PC-9 (cell line): ENCODE measurements around the gene CBLL1. TPM values are rescaled to one million over a fixed set of nuclear protein-coding genes. Genes with fewer than 3 reads are reported as not detected.

Experiments used
- BruUV-seq: library from RNA; stranded (reverse); fragments of 400-500 nt; replicated peaks from 2 replicates; lab custom pipeline; 2021; lab: Mats Ljungman, UMichigan
- CTCF ChIA-PET: fragments of 300-600 bp; sonication (Branson Sonifier 250); formaldehyde crosslinking; loops from one replicate; lab custom pipeline; 2022; ENCODE audit warnings: antibody characterized with exemption; lab: Charles Lee
- POLR2A ChIA-PET: fragments of 300-600 bp; sonication (Branson Sonifier 250); formaldehyde crosslinking; loops from one replicate; lab custom pipeline; 2022; ENCODE audit warnings: antibody characterized with exemption; ENCODE audit not compliant: unreplicated experiment; lab: Charles Lee
- DNase-seq, 2 experiments: peaks; one replicate each; pipeline versions ENCODE4 v3.0.0 to v3.0.0-alpha.2; 2015 to 2022; ENCODE audit warnings: mixed read lengths in 1 of 2
- H2AFZ ChIP-seq: fragments of 200-600 bp; sonication (generic); 2 replicates; pipeline ENCODE4 v1.8.1; 2017; ENCODE audit warnings: antibody characterized with exemption
- H3F3A ChIP-seq: fragments of 200-600 bp; sonication (generic); 2 replicates; pipeline ENCODE4 v1.8.1; 2017; ENCODE audit warnings: antibody characterized with exemption, mild to moderate bottlenecking, low read depth; ENCODE audit not compliant: insufficient read depth
- H3K27ac ChIP-seq: fragments of 200-600 bp; sonication (generic); 2 replicates; pipeline ENCODE4 v1.6.1; 2016; ENCODE audit warnings: mixed run types
- H3K27me3 ChIP-seq: fragments of 200-600 bp; sonication (generic); 2 replicates; pipeline ENCODE4 v1.6.1; 2016; ENCODE audit warnings: low read depth, mixed run types; ENCODE audit not compliant: insufficient read depth
- H3K36me3 ChIP-seq: fragments of 200-600 bp; sonication (generic); 2 replicates; pipeline ENCODE4 v1.6.1; 2016; ENCODE audit warnings: low read depth, mixed run types
- H3K4me1 ChIP-seq: fragments of 200-600 bp; sonication (generic); replicated peaks from 2 replicates; pipeline ENCODE4 v1.6.1; 2016; ENCODE audit warnings: mixed run types; ENCODE audit not compliant: insufficient read depth
- H3K4me2 ChIP-seq: fragments of 200-600 bp; sonication (generic); 2 replicates; pipeline ENCODE4 v1.6.1; 2017; ENCODE audit warnings: mixed run types
- H3K4me3 ChIP-seq: fragments of 200-600 bp; sonication (generic); 2 replicates; pipeline ENCODE4 v1.6.1; 2016; ENCODE audit warnings: mixed run types
- H3K79me2 ChIP-seq: fragments of 200-600 bp; sonication (generic); 2 replicates; pipeline ENCODE4 v1.6.1; 2017; ENCODE audit warnings: low read depth, mixed run types
- H3K9me2 ChIP-seq: fragments of 200-600 bp; sonication (generic); 2 replicates; pipeline ENCODE4 v1.8.1; 2017; ENCODE audit warnings: mild to moderate bottlenecking; ENCODE audit not compliant: insufficient read depth
- H3K9me3 ChIP-seq: fragments of 200-600 bp; sonication (generic); 2 replicates; pipeline ENCODE4 v1.8.1; 2016; ENCODE audit warnings: low read depth; ENCODE audit not compliant: insufficient read depth
- H4K20me1 ChIP-seq: fragments of 200-600 bp; sonication (generic); 2 replicates; pipeline ENCODE4 v1.8.1; 2017; ENCODE audit not compliant: insufficient read depth
- CTCF ChIP-seq: fragments of 200-600 bp; sonication (generic); conservative IDR thresholded peaks from 2 replicates; pipeline ENCODE4 v1.6.1; 2017; ENCODE audit warnings: mixed run types, antibody characterized with exemption, mild to moderate bottlenecking, moderate library complexity
- EZH2 ChIP-seq: fragments of 200-600 bp; sonication (generic); IDR thresholded peaks from 2 replicates; pipeline ENCODE4 v1.8.0; 2017; ENCODE audit warnings: antibody characterized with exemption, low read depth
- intact Hi-C: fragments of 100-400 bp; cut with micrococcal nuclease; formaldehyde crosslinking; loops from one replicate; pipeline ENCODE4 v1.10.0; 2022; ENCODE audit not compliant: unreplicated experiment
- total RNA-seq: library from RNA; stranded (reverse); gene quantifications from 2 replicates; pipeline ENCODE4 v1.2.3, GENCODE V29; 2021

CBLL1 gene
- total RNA-seq, 1 experiment from 2014 or later = 31.3 TPM

GRCh38 chr7:107785926-107786325 is 42.0 kb downstream of the CBLL1 start:
- no peak overlapping the region for H3K27ac ChIP-seq
- H4K20me1 ChIP-seq = no peaks in the 10 kb centered on the region
- BruUV-seq = no TSS peak
- no peak overlapping the region for H3K4me3 ChIP-seq
- no peak overlapping the region for H2AFZ ChIP-seq
- TF ChIP-seq EZH2 (no peak), CTCF (no peak)
- 0 out of 2 replicates have a peak, but pooled peaks cover 4% of the 10 kb centered on the region for H3K9me2 ChIP-seq
- no peaks in the 10 kb centered on the region for H3K4me1 ChIP-seq
- DNase-seq = no peak
- CTCF ChIA-PET = no interaction called here
- POLR2A ChIA-PET = no interaction called here
- no peaks in the 10 kb centered on the region for H3K27me3 ChIP-seq
- no peaks in the 10 kb centered on the region for H3K79me2 ChIP-seq
- no peaks in the 10 kb centered on the region for H3K36me3 ChIP-seq
- intact Hi-C loops = no loop called here
- no peaks in the 10 kb centered on the region for H3F3A ChIP-seq
- no peak overlapping the region for H3K4me2 ChIP-seq
- H3K9me3 ChIP-seq = no peaks in the 10 kb centered on the region

GRCh38 chr7:107788216-107788615 is 44.3 kb downstream of the CBLL1 start:
- ChIA-PET POLR2A (no interaction called here), CTCF (no interaction called here)
- Histone ChIP-seq H3K4me1 (no peaks in the 10 kb centered on the region), H3K27me3 (no peaks in the 10 kb centered on the region), H3K9me3 (no peaks in the 10 kb centered on the region), H3K36me3 (no peaks in the 10 kb centered on the region), H3K9me2 (0 out of 2 replicates have a peak, but pooled peaks cover 4% of the 10 kb centered on the region), H4K20me1 (no peaks in the 10 kb centered on the region), H3K4me2 (no peak overlapping the region), H3K4me3 (no peak overlapping the region), H3K27ac (no peak overlapping the region), H2AFZ (no peak overlapping the region), H3K79me2 (no peaks in the 10 kb centered on the region), H3F3A (no peaks in the 10 kb centered on the region)
- TF ChIP-seq EZH2 (no peak), CTCF (no peak)
- intact Hi-C loops = no loop called here
- no peak for DNase-seq
- no TSS peak for BruUV-seq

DNA sequence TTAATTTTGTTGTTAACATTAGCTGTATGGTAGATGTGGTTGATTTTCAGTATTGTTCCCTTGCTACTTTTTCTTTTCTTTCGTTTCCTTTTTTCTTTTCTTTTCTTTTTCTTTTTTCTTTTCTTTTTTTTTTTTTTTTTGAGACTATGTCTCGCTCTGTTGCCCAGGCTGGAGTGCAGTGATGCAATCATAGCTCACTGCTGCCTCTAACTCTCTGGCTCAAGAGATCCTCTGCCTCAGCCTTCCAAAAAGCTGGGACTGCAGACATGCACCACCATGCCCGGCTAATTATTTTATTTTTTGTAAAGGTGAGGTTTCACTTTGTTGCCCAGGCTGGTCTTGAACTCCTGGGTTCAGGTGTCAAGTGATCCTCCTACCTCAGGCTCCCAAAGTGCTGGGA is 44.7 kb downstream of the CBLL1 start:
- no peaks in the 10 kb centered on the region for H3K27me3 ChIP-seq
- H3K4me2 ChIP-seq = no peak overlapping the region
- H4K20me1 ChIP-seq = no peaks in the 10 kb centered on the region
- DNase-seq = no peak
- no TSS peak for BruUV-seq
- ChIA-PET CTCF (no interaction called here), POLR2A (no interaction called here)
- H2AFZ ChIP-seq = no peak overlapping the region
- no peak for TF ChIP-seq EZH2
- no peak for TF ChIP-seq CTCF
- H3K9me2 ChIP-seq = 0 out of 2 replicates have a peak, but pooled peaks cover 4% of the 10 kb centered on the region
- H3K79me2 ChIP-seq = no peaks in the 10 kb centered on the region
- no peak overlapping the region for H3K27ac ChIP-seq
- H3K4me1 ChIP-seq = no peaks in the 10 kb centered on the region
- no peaks in the 10 kb centered on the region for H3K36me3 ChIP-seq
- H3F3A ChIP-seq = no peaks in the 10 kb centered on the region
- no peak overlapping the region for H3K4me3 ChIP-seq
- H3K9me3 ChIP-seq = no peaks in the 10 kb centered on the region
- intact Hi-C loops = no loop called here
